HL-60 (cell line): Measurements from ENCODE around the gene ABHD15.

Experiments used
- GABPA ChIP-seq: IDR thresholded peaks from 2 replicates; pipeline ENCODE4 v1.6.1; 2012; ENCODE audit warnings: low read depth
- POLR2AphosphoS5 ChIP-seq: IDR thresholded peaks from 2 replicates; pipeline ENCODE4 v1.6.1; 2012; ENCODE audit warnings: low read depth

GRCh38 chr17:29562615-29563014 is 4.2 kb downstream of the ABHD15 start:
- TF ChIP-seq GABPA, result no peak
- TF ChIP-seq POLR2AphosphoS5, result no peak
